GM23248 (cell line): ENCODE results near the gene HAUS5.

Experiments
- EZH2 ChIP-seq: fragments of 200-600 bp; sonication (generic); IDR thresholded peaks from 2 replicates; pipeline ENCODE4 v1.6.1; 2018; ENCODE audit warnings: antibody characterized with exemption, mild to moderate bottlenecking; ENCODE audit not compliant: insufficient read depth, poor library complexity, severe bottlenecking
- EZH2phosphoT487 ChIP-seq: fragments of 200-600 bp; sonication (generic); IDR thresholded peaks from 2 replicates; pipeline ENCODE4 v1.6.1; 2018; ENCODE audit warnings: antibody characterized with exemption, moderate library complexity, mild to moderate bottlenecking, low read depth; ENCODE audit not compliant: insufficient read depth

DNA sequence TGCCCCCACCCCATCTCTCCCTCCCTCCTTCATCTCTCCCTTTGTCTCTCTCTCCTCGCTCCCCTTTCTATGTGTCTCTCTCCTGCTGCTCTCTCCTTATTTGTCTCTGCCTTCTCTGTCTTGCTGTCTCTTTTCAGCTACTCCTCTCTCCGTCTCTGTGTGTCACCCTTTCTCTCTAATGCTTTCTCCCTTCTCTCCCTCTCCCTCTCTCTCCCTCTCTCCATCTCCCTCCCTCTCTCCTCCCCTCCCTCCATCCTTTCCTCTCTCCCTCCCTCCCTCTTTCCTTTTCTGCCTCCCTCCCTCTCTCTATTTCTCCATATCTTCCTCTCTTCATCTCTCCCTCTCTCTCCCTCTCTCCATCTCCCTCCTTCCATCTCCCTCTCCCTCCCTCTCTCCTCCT, 49.8 kb upstream of the HAUS5 start:
- TF ChIP-seq EZH2, result no peak
- no peak for TF ChIP-seq EZH2phosphoT487
